Gastroesophageal sphincter (tissue), 4 donors: ENCODE measurements around the gene HSPBP1. TPM values are rescaled to one million over a fixed set of nuclear protein-coding genes. Genes with fewer than 3 reads are reported as not detected.

Experiments
- ATAC-seq: fragments of 150-250 bp; one replicate; pipeline ENCODE4 v1.9.1; 2016; ENCODE audit warnings: mild to moderate bottlenecking, moderate library complexity
- H3K27ac ChIP-seq, 4 donors: fragments of 200-600 bp; sonication (generic) in 3 of 4; 1 replicate in 3 of 4; 2 replicates in 1 of 4; pipeline ENCODE4 v1.5.1; 2016 to 2019
- H3K27me3 ChIP-seq: fragments of 200-600 bp; sonication (generic); one replicate; pipeline ENCODE4 v1.5.1; 2019
- H3K36me3 ChIP-seq, 2 donors: fragments of 200-600 bp; sonication (generic); one replicate each; pipeline ENCODE4 v1.5.1; 2019; ENCODE audit warnings: control low read depth in 1 of 2
- H3K4me1 ChIP-seq, 3 donors: fragments of 200-600 bp; sonication (generic); 1 replicate in 2 of 3; 2 replicates in 1 of 3; pipeline ENCODE4 v1.5.1; 2016 to 2019; ENCODE audit warnings: control low read depth in 2 of 3
- H3K4me3 ChIP-seq, 2 donors: fragments of 200-600 bp; sonication (generic); one replicate each; pipeline ENCODE4 v1.5.1; 2019; ENCODE audit warnings: mild to moderate bottlenecking in 1 of 2, moderate library complexity in 1 of 2
- H3K9me3 ChIP-seq, 3 donors: fragments of 200-600 bp; sonication (generic); one replicate each; pipeline ENCODE4 v1.5.1; 2017 to 2019; ENCODE audit warnings: control low read depth in 2 of 3
- CTCF ChIP-seq, 4 experiments: fragments of 200-600 bp in 2 of 4; fragments of 450-650 bp in 2 of 4; sonication (generic) in 1 of 4; IDR thresholded peaks; one replicate each; pipeline ENCODE4 v1.5.1; 2017 to 2019; ENCODE audit warnings: antibody characterized with exemption in 4 of 4, mild to moderate bottlenecking in 2 of 4, moderate library complexity in 2 of 4
- EP300 ChIP-seq: sonication (generic); formaldehyde crosslinking; IDR thresholded peaks from one replicate; pipeline ENCODE4 v1.6.1; 2017; ENCODE audit warnings: antibody characterized with exemption, mild to moderate bottlenecking
- POLR2A ChIP-seq, 2 donors: fragments of 450-650 bp; IDR thresholded peaks; one replicate each; pipeline ENCODE4 v1.6.1; 2017; ENCODE audit warnings: antibody characterized with exemption in 2 of 2, mild to moderate bottlenecking in 2 of 2, moderate library complexity in 1 of 2
- POLR2AphosphoS5 ChIP-seq: sonication (generic); formaldehyde crosslinking; IDR thresholded peaks from one replicate; pipeline ENCODE4 v1.6.1; 2017; ENCODE audit warnings: antibody characterized with exemption
- WGBS, 2 donors: methylation state at CpG; one replicate each; pipeline ENCODE4 v1.1.5; 2018; ENCODE audit warnings: low coverage in 1 of 2; 5-methylcytosine and 5-hydroxymethylcytosine counted together
- total RNA-seq, 4 donors: library from RNA; depleted of rRNA; stranded (reverse); fragments of >200 nt; gene quantifications; one replicate each; pipeline ENCODE4 v1.1.0, GENCODE V29; 2016

The HSPBP1 gene
- total RNA-seq, 4 donors from 2014 or later = 20.9 to 37.1 (median 26.5) TPM

GRCh38 chr19:55322204-55322885, 42.4 kb upstream of the HSPBP1 start:
- TF ChIP-seq POLR2A (IDR thresholded peaks at IDR 0.05) = no peak
- no peak for TF ChIP-seq EP300
- no peak for TF ChIP-seq POLR2AphosphoS5
- TF ChIP-seq CTCF (IDR thresholded peaks at IDR 0.05) = no peak
- 35 to 66% methylated on average over 7 to 8 of the region's 12 CpGs for WGBS, 2 donors
- H3K27ac ChIP-seq = no peak overlapping the region

GRCh38 chr19:55321466-55322137, 41.7 kb upstream of the HSPBP1 start:
- Histone ChIP-seq H3K4me3 (no peak overlapping the region), H3K27ac (no peak overlapping the region), H3K27me3 (peaks cover 35% of the 10 kb centered on the region), H3K9me3 (no peaks in the 10 kb centered on the region), H3K36me3 (no peaks in the 10 kb centered on the region), H3K4me1 (peaks cover 0 to 5% (median 0%) of the 10 kb centered on the region in 3 donors)
- ATAC-seq = no peak
- 55 to 71% methylated on average over 5 of the region's 9 CpGs for WGBS, 2 donors
- no peak for TF ChIP-seq POLR2A (IDR thresholded peaks at IDR 0.05)
- TF ChIP-seq CTCF (IDR thresholded peaks at IDR 0.05) = no peak
- no peak for TF ChIP-seq EP300
- TF ChIP-seq POLR2AphosphoS5 = no peak

More at GRCh38 chr19:55322204-55322885, 42.4 kb upstream of the HSPBP1 start:
- ATAC-seq = no peak
- peaks cover 35% of the 10 kb centered on the region for H3K27me3 ChIP-seq
- no peaks in the 10 kb centered on the region for H3K9me3 ChIP-seq
- no peaks in the 10 kb centered on the region for H3K36me3 ChIP-seq
- H3K4me3 ChIP-seq = no peak overlapping the region
- peaks cover 0 to 5% (median 0%) of the 10 kb centered on the region in 3 donors for H3K4me1 ChIP-seq

- H3K4me3 ChIP-seq = no peak overlapping the region
- ATAC-seq = no peak
- TF ChIP-seq CTCF (IDR thresholded peaks at IDR 0.05) (no peak), POLR2AphosphoS5 (no peak), EP300 (no peak), POLR2A (IDR thresholded peaks at IDR 0.05) (no peak)
- peaks cover 35% of the 10 kb centered on the region for H3K27me3 ChIP-seq
- no peaks in the 10 kb centered on the region for H3K36me3 ChIP-seq
- H3K4me1 ChIP-seq = peaks cover 0 to 5% (median 0%) of the 10 kb centered on the region in 3 donors
- no peak overlapping the region for H3K27ac ChIP-seq
- WGBS, 2 donors = 82% methylated on average over 3 of the region's 8 CpGs; no CpG with 5 or more reads in 1 of the 2 donors
- H3K9me3 ChIP-seq = no peaks in the 10 kb centered on the region
These were observed 41.0 kb upstream of the HSPBP1 start for GRCh38 chr19:55320844-55321419.

- no peak for TF ChIP-seq CTCF (IDR thresholded peaks at IDR 0.05)
- Histone ChIP-seq H3K36me3 (no peaks in the 10 kb centered on the region), H3K27me3 (peaks cover 38% of the 10 kb centered on the region), H3K27ac (no peak overlapping the region), H3K4me3 (no peak overlapping the region), H3K4me1 (peaks cover 0 to 5% (median 0%) of the 10 kb centered on the region in 3 donors), H3K9me3 (no peaks in the 10 kb centered on the region)
- 23% methylated on average over 10 of the region's 21 CpGs; no CpG with 5 or more reads in 1 of the 2 donors for WGBS, 2 donors
- no peak for ATAC-seq
These were observed 39.9 kb upstream of the HSPBP1 start for GRCh38 chr19:55319785-55320184.
